22Rv1 (cell line): ENCODE measurements around the gene RTL1.

Source experiments
- CTCF ChIP-seq: fragments of 450-650 bp; IDR thresholded peaks from 2 replicates; pipeline ENCODE4 v1.5.1; 2017; ENCODE audit warnings: mild to moderate bottlenecking
- ZFX ChIP-seq: fragments of 450-650 bp; IDR thresholded peaks from 2 replicates; pipeline ENCODE4 v1.6.1; 2017; ENCODE audit warnings: antibody characterized with exemption, borderline replicate concordance

GRCh38 chr14:100909439-100909838 lies 5.9 kb upstream of the RTL1 start:
- TF ChIP-seq CTCF: no peak
- TF ChIP-seq ZFX: no peak
